HG03378 (cell line): ENCODE results near the gene UBAC2.
"Not testable (repeated sequence)": the region's sequence is repeated elsewhere in the genome, so short reads cannot be mapped to it uniquely, and the experiment has no call there.

ENCODE experiments used
- ATAC-seq: cut with Tn5 transposase; IDR thresholded peaks from one replicate; pipeline ENCODE4 v1.9.1; 2021; ENCODE audit warnings: mild to moderate bottlenecking, moderate library complexity; ENCODE audit not compliant: unreplicated experiment

UBAC2 gene

GRCh38 chr13:99386495-99386894, 185.8 kb downstream of the UBAC2 start:
- no peak for ATAC-seq

- peak; percentile 67 for ATAC-seq
These were observed 186.5 kb downstream of the UBAC2 start for GRCh38 chr13:99386911-99387788.

- ATAC-seq = no peak
These were observed 187.8 kb downstream of the UBAC2 start for GRCh38 chr13:99388334-99388923.

- ATAC-seq = not testable (repeated sequence)
These were observed 188.4 kb downstream of the UBAC2 start for GRCh38 chr13:99389094-99389493.

- ATAC-seq = no peak
These were observed 189.1 kb downstream of the UBAC2 start for GRCh38 chr13:99389520-99390304.

GRCh38 chr13:99390601-99391000, 189.9 kb downstream of the UBAC2 start:
- ATAC-seq = no peak

GRCh38 chr13:99391781-99392469, 191.3 kb downstream of the UBAC2 start:
- no peak for ATAC-seq

- no peak for ATAC-seq
These were observed 191.9 kb downstream of the UBAC2 start for GRCh38 chr13:99392470-99393135.

GRCh38 chr13:99393391-99393790, 192.7 kb downstream of the UBAC2 start:
- ATAC-seq = not testable (repeated sequence)

- ATAC-seq = no peak
These were observed 193.4 kb downstream of the UBAC2 start for GRCh38 chr13:99393791-99394735.

- ATAC-seq = no peak
These were observed 194.8 kb downstream of the UBAC2 start for GRCh38 chr13:99395436-99395835.

- no peak for ATAC-seq
These were observed 195.8 kb downstream of the UBAC2 start for GRCh38 chr13:99396446-99396845.

GRCh38 chr13:99398071-99398470, 197.4 kb downstream of the UBAC2 start:
- ATAC-seq = no peak

GRCh38 chr13:99398916-99399622, 198.4 kb downstream of the UBAC2 start:
- no peak for ATAC-seq

GRCh38 chr13:99399623-99399974, 198.9 kb downstream of the UBAC2 start:
- ATAC-seq = no peak

GRCh38 chr13:99403458-99403971, 202.9 kb downstream of the UBAC2 start:
- ATAC-seq = no peak

- no peak for ATAC-seq
These were observed 203.5 kb downstream of the UBAC2 start for GRCh38 chr13:99404005-99404755.

GRCh38 chr13:99405966-99406365, 205.3 kb downstream of the UBAC2 start:
- ATAC-seq = no peak
